Measurements from ENCODE around the gene GRWD1.

GRWD1 gene

DNA sequence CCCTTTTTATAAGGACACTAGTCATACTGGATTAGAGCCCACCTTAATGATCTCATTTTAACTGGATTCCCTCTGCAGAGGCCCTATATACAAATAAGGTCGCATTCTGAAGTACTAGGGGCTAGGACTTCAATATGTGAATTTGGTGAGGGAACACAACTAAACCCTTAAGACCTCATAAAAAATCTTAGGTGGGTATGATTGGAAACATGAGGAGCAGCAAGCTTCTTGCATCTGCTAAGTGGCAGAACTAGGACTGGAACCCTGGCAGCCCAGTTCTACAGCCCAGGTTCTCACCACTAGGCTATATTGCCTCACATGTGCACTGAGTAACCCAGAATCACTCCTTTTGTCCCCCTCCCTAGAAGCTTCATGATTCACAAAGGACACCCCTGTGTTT, 17.1 kb upstream of the GRWD1 start:
- no peak for DNase-seq

- DNase-seq = no peak
Measured at GRCh38 chr19:48433337-48433736, 12.4 kb upstream of the GRWD1 start.

- no peak for DNase-seq
Measured at GRCh38 chr19:48436586-48436985, 9.2 kb upstream of the GRWD1 start.

DNA sequence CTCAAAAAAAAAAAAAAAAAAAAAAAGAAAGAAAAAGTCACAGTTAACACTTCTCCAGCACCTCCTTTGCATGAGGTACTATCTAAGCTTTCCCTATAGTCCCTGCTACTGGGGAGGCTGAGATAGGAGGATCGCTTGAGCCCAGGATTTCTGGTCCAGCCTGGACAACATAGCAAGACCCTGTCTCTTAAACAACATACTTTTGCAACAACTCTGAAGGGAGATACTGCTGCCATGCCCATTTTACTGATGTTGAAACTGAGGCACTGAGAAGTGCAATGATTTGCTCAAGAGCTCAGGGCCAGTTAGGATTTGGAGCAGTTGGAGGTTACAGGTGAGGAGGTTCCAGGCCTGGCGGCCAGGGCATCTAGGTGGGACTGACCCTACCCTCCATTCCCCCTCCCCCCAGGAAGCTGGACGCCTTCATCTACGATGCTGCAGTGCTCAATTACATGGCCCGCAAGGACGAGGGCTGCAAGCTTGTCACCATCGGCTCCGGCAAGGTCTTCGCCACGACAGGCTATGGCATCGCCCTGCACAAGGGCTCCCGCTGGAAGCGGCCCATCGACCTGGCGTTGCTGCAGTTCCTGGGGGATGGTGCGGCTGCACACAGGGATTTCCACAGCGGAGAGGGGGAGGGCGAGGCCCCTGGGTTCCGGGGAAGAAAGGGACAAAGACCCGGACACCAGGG, 4.3 kb upstream of the GRWD1 start:
- no peak for DNase-seq

DNA sequence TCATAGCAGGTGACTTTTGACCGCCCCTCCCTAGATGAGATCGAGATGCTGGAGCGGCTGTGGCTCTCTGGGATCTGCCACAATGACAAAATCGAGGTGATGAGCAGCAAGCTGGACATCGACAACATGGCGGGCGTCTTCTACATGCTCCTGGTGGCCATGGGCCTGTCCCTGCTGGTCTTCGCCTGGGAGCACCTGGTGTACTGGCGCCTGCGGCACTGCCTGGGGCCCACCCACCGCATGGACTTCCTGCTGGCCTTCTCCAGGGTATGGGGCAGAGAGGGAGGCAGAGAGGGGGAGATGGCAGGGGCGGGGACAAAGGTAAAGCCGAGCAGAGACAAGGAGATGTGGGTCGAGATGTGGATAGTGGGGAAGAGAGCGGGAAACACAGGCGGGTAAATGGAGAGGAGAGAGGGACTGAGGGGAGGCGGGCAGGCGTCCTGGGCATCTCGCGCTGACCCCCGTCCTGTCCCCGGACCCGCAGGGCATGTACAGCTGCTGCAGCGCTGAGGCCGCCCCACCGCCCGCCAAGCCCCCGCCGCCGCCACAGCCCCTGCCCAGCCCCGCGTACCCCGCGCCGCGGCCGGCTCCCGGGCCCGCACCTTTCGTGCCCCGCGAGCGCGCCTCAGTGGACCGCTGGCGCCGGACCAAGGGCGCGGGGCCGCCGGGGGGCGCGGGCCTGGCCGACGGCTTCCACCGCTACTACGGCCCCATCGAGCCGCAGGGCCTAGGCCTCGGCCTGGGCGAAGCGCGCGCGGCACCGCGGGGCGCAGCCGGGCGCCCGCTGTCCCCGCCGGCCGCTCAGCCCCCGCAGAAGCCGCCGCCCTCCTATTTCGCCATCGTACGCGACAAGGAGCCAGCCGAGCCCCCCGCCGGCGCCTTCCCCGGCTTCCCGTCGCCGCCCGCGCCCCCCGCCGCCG, 3.4 kb upstream of the GRWD1 start:
- no peak for DNase-seq

- DNase-seq = no peak
Measured at GRCh38 chr19:48443256-48443655, 2.5 kb upstream of the GRWD1 start.

- DNase-seq = no peak
Measured at GRCh38 chr19:48443731-48444128, 2.1 kb upstream of the GRWD1 start.

DNA sequence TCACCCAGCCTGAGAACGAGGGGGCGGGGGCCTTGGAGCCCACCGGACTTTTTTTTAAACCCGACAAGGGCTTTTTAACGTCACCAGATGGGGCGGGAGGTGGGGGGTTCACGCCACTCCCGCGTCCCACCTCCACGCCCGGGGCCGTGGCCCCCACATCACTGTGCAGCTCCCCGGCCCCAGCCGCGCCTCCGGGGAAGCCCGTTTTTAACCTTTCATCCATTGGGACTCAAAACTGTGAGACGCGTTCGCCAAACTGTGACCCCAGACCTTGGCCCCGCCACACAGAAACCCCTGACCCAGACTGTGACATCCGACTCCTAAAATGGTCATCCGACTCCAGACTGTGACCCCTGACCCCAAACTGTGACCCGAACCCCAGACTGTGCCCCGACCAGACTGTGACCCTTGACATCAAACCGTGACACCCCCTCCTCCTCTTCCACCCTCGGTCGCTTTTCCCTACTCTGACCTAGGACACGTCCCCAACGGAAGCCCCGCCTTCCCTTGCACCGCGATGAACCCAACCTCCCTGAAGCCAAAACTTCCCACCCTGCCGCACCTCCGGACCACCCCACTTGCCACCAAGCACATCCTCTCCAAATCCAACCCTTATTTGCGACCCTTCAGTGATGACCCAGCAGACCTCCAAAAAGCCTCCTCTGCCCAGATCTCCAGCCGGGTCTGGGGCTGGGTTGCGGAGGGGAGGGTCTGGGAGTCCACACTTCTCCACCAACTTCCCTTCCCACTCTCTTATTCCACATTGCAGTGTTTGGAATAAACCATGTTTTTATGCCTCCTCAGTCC, 1.5 kb upstream of the GRWD1 start:
- no peak for DNase-seq

- no peak for DNase-seq
Measured at GRCh38 chr19:48444936-48445200, 915 bp upstream of the GRWD1 start.

DNA sequence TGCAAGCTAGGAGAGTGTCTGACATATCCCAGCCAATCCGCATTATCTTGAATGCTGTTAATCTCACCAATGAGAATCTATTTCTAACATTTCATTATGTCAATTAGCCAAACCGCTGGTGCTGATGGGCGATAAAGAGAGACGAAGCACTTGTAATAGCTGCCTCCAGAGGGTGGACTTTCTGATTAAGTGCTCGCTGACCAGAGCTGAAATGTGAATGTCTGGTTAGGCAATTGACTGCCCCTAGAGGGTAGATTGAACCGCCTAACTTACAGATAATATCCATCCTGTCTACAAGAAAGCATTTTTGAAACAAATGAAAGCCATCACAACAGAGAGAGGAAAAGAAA, 552 bp upstream of the GRWD1 start:
- DNase-seq = no peak

DNA sequence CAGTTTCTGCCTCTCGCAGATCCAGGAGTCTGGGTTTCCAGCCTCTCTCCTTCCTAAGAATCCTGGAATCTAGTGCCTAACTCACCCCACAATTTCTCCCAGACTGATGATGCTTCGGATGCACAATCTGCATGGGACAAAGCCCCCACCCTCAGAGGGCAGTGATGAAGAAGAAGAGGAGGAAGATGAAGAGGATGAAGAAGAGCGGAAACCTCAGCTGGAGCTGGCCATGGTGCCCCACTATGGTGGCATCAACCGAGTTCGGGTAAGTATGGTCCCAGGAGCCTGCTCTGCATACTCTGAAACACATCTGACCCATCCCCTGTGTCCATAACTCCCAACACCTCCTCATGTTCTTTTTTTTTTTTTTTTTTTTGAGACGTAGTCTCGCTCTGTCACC, 796 bp downstream of the GRWD1 start:
- no peak for DNase-seq

GRCh38 chr19:48448563-48448962, 2.8 kb downstream of the GRWD1 start:
- DNase-seq = no peak

GRCh38 chr19:48450441-48450840, 4.7 kb downstream of the GRWD1 start:
- no peak for DNase-seq

GRCh38 chr19:48450863-48451262, 5.1 kb downstream of the GRWD1 start:
- no peak for DNase-seq

DNA sequence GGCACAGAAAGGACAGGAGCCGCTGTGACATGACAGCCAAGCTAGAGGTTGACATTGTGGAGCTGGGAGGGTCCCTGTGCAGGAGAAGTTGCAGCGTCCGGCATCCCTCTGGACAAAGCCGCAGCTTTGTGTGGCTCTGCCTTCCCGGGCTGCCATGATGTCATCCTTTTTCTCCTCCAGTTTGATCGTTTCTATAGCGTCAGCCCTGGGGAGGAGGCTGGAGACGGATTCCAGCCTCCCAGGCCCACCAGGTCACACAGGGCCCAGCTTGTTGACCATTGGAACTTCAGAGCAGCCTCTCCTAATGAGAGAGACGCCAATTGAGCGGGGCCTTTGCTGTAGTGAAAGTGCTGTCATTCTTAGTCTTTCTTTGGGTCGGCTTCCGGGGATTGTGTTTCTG, 5.8 kb downstream of the GRWD1 start:
- DNase-seq = no peak

DNA sequence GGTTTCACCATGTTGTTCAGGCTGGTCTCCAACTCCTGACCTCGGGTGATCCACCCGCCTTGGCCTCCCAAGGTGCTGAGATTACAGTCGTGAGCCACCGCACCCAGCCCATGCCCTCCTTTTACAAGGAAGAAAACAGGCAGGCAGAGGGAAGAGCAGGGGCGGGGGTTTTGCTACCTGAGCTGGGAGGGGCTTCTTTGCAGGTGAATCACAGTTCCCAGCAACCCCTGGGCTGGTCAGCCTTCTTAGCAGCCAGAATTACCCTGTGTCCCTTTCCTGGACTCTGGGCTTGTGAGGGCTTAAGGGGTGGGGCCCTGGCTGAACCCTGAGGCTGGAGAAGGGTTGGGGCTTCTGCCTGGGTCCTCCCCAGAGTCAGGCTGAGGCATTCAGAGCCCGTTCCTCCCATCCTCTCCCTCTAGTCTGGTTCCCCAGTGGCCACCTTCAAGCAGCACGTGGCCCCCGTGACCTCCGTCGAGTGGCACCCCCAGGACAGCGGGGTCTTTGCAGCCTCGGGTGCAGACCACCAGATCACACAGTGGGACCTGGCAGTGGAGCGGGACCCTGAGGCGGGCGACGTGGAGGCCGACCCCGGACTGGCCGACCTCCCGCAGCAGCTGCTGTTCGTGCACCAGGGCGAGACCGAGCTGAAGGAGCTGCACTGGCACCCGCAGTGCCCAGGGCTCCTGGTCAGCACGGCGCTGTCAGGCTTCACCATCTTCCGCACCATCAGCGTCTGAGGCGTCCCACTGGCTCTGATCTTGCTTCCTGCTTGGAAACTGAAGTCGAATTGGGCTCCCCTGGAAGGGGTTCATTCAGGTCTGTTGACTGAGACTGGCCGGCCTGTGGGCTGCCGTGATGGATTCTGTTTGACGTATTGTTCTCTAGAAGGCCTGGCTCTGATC, 6.8 kb downstream of the GRWD1 start:
- DNase-seq = no peak

- no peak for DNase-seq
Measured at GRCh38 chr19:48454150-48454730, 8.5 kb downstream of the GRWD1 start.

DNA sequence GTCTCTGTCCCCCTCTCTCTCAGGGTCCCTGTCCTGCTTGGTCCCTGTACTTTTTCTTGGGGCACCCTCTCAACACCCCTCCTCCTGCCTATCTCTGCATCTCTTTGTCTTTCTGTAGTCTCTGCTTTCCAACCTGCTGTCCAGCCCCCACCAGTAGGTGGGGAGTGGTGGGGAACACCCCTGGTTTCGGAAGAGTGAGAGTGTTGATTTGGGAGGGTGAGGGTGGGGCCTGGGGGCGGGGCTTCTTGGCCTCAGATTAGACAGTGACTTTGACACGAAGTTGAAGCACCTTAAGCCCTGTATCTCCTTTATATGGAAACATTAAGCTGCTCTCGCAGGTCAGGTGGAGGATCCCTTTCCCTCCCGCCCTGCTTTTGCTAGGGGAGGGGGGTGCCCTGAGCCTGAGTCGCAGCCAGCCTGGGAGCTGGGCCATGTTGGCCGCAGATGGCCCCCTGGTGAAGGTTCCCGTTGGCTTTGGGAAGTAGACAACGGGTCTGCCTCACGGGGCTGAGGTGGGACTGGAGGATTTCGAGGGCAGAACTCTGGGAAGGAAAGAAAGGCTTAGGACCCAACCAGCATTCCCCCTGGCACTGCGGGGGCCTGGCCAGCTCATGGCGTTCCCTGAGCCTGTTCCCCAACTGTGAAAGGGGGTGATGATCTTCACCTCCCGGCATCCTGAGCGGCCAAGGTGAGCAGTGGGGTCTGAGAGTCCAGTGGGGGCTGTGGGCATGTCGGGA, 9.6 kb downstream of the GRWD1 start, which contains the start of gene KCNJ14:
TSS of gene KCNJ14 (plus strand) at position 404 of the 737 bp plus-strand sequence. CDS start 6,151 bp downstream, outside the sequence.
- no peak for DNase-seq

DNA sequence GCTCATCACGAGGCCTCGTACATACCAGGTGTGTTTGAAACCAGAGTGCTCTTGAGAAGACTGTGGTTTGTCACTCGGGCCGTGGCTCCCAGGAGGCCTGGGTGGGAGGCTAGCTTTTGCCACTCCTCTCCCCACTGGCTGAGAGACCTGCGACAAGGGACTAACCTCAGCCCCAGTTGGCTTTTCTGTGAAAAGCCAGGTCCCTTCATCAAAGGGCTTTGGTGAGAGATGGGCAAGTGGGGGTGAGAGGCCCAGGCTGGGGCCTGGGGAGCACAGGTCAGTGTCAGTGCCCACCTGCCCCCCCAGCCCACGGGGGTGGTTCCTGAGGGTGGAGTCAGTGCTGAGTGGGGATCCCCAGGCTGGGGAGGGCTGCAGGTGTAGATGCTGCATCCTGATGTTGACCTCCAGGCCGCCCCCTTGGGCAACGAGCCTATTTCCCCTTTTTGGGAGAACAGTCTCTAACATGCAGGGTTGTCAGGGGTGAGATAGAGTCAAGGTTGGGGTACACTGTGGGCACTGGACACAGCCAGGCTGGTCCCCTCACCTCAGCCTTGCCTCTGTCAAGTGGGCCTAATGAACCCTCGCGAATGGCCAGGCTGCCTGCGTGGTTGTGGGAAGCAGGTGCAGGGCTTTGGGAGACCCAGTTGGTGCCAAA, 10.3 kb downstream of the GRWD1 start:
- no peak for DNase-seq

DNA sequence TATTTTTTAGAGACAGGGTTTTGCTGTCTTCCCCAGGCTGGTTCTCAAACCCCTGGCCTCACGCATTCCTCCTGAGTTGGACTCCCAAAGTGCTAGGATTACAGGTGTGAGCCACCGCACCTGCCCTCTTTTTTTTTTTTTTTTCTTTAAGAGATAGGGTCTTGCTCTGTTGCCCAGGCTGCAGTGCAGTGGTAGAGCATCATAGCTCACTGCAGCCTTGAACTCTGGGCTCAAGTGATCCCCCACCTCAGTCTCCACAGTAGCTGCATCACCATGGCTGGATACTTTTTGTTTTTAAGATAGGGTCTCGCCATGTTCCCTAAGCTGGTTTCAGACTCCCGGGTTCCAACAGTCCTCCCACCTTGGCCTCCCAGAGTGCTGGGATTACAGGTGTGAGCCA, 11.1 kb downstream of the GRWD1 start:
- no peak for DNase-seq

DNA sequence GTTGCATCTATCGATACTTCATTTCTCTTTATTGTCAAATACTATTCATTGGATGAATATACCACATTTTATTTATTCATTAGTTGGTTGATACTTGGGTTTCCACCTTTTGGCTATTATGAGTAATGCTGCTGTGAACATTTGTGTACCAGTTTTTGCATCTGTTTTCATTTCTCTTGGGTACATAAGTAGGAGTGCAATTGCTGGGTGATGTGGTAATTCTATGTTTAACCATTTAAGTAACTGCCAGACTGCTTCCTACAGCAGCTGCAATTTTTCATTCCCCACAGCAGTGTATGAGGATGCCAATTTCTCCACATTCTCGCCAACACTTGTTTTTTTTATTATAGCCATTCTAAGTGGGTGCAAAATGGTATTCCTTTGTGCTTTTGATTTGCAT, 12.2 kb downstream of the GRWD1 start:
- no peak for DNase-seq

Data from GOT3 (cell line).